Brain microvascular endothelial cell (primary cell): ENCODE results near the gene PPP1R11.

Source experiments
- DNase-seq: peaks from one replicate; pipeline ENCODE4 v3.0.0-alpha.2; 2020
- H3K27ac ChIP-seq: fragments of 250-450 bp; sonication (Bioruptor Pico); 2 replicates; pipeline ENCODE4 v1.5.1; 2020; ENCODE audit warnings: mild to moderate bottlenecking, moderate library complexity
- H3K27me3 ChIP-seq: fragments of 250-450 bp; sonication (Bioruptor Pico); replicated peaks from 2 replicates; pipeline ENCODE4 v1.5.1; 2020; ENCODE audit warnings: mild to moderate bottlenecking
- H3K36me3 ChIP-seq: fragments of 250-450 bp; sonication (Bioruptor Pico); replicated peaks from 2 replicates; pipeline ENCODE4 v1.5.1; 2020; ENCODE audit warnings: mild to moderate bottlenecking
- H3K4me3 ChIP-seq: 2 replicates; pipeline ENCODE4 v1.5.1; 2011; ENCODE audit warnings: low read depth, mild to moderate bottlenecking, control low read depth, low read length, moderate library complexity
- in situ Hi-C: cut with HindIII; loops from 2 replicates; pipeline ENCODE4 v1.10.0; 2017; ENCODE audit warnings: low sequenced_read_pairs, low pct_ligation_motif_present
- TF ChIP-seq, protein P1 (sequence below): IDR thresholded peaks from 2 replicates; pipeline ENCODE4 v1.5.1; 2011; ENCODE audit warnings: low read depth, mild to moderate bottlenecking, moderate library complexity, low read length, control low read depth, inconsistent platforms; ENCODE audit errors: missing control alignments

The PPP1R11 gene

GRCh38 chr6:30047220-30047619, 19.8 kb upstream of the PPP1R11 start:
- Histone ChIP-seq H3K4me3 (no peak overlapping the region), H3K27me3 (no peaks in the 10 kb centered on the region), H3K36me3 (no peaks in the 10 kb centered on the region), H3K27ac (no peak overlapping the region)
- TF ChIP-seq, protein P1, sequence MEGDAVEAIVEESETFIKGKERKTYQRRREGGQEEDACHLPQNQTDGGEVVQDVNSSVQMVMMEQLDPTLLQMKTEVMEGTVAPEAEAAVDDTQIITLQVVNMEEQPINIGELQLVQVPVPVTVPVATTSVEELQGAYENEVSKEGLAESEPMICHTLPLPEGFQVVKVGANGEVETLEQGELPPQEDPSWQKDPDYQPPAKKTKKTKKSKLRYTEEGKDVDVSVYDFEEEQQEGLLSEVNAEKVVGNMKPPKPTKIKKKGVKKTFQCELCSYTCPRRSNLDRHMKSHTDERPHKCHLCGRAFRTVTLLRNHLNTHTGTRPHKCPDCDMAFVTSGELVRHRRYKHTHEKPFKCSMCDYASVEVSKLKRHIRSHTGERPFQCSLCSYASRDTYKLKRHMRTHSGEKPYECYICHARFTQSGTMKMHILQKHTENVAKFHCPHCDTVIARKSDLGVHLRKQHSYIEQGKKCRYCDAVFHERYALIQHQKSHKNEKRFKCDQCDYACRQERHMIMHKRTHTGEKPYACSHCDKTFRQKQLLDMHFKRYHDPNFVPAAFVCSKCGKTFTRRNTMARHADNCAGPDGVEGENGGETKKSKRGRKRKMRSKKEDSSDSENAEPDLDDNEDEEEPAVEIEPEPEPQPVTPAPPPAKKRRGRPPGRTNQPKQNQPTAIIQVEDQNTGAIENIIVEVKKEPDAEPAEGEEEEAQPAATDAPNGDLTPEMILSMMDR: no peak
- in situ Hi-C loops: no loop called here
- DNase-seq: no peak

GRCh38 chr6:30053682-30054081, 13.3 kb upstream of the PPP1R11 start:
- Histone ChIP-seq H3K36me3 (no peaks in the 10 kb centered on the region), H3K27me3 (no peaks in the 10 kb centered on the region), H3K4me3 (no peak overlapping the region), H3K27ac (no peak overlapping the region)
- in situ Hi-C loops: no loop called here
- TF ChIP-seq, protein P1: no peak
- DNase-seq: no peak

DNA sequence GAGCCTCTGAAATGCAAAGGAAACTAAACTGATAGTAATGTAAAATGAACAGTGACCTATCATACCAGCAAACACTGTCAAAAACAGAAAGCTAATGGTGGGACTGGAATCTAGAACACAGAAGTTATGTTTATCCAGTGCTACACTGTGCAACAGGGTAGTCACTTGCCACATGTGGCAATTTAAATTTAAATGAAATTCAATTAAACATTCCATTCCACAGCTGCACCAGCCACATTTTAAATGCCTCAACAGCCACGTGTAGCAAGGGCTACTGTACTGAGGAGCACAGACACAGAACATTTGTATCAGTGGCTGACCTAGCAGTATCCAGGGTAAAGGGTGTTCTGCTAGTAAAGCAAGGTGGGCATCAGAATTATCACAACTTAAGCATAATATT, 11.5 kb upstream of the PPP1R11 start:
- TF ChIP-seq, protein P1: no peak
- H3K27ac ChIP-seq: no peak overlapping the region
- no peaks in the 10 kb centered on the region for H3K27me3 ChIP-seq
- no peaks in the 10 kb centered on the region for H3K36me3 ChIP-seq
- in situ Hi-C loops: no loop called here
- DNase-seq: no peak
- H3K4me3 ChIP-seq: no peak overlapping the region

DNA sequence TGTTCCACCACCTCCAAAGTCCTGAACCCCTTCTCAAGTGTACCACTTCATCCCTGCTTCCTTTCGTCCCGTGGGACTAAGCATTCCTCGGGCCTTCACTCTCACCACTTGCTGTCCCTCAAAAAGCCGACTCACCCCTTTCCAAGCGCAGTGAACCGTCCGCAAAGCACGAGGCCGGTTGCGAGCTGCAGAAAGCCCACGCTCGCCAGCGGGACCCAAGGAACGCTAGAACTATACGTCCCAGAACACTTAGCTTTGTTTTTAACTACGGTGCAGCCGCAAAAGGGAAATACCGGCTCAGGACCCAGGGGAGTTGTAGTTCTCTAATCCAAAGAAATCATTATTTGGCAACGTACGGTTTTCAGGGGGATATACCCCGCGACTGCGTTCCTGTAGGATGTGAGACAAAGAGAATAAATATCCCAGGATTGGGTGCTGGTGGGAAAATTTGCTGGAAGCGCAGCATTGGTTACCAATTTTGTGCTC, 6.3 kb upstream of the PPP1R11 start:
- peak; percentile 28 for DNase-seq
- Histone ChIP-seq H3K36me3 (no peaks in the 10 kb centered on the region), H3K27ac (peak overlapping the region; percentile 76), H3K27me3 (no peaks in the 10 kb centered on the region), H3K4me3 (peak overlapping the region; percentile 89)
- TF ChIP-seq, protein P1: no peak
- in situ Hi-C loops: no loop called here

DNA sequence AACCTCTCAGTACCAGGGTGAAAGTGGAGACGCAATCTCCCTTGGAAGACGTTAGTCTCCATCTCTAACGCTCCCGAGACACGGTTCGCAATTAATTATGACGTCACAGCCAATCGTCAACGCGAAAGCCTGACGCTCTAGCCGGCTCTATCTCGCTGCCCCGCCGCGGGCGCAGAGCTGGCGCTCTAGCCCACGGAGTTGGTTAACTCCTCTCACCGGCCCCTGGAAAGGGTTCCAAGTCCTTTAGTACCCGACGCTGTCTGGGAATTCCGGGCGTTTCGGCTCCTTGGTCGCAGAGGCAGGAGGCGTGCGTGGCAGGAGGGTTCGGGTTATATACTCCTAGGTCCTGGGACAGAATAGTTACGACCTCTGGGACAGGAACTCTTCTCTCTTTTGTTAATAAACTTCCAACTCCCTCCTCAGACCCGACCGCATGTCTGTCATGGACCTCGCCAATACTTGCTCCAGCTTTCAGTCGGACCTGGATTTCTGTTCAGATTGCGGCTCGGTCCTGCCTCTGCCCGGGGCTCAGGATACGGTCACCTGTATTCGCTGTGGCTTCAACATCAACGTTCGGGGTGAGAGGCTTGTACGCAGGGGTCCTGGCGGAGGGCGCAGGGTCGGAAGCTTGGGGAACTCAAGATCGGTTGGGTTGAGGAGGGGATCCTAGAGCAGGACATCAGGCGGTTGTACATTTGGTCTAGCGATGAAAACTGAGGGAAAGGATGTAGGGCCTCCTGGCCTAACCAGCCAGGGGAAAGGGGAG, 5.7 kb upstream of the PPP1R11 start, which contains the start of gene POLR1H:
POLR1H (plus strand) TSS at position 174 of the 766 bp plus-strand sequence; CDS start at position 434, 260 bp downstream.
- in situ Hi-C loops: no loop called here
- peak within 1 kb of the TSS; percentile 89 for H3K4me3 ChIP-seq

More for the DNA sequence above, 5.7 kb upstream of the PPP1R11 start, which contains the start of gene POLR1H:
- DNase-seq: peak; percentile 95
- no peaks in the 10 kb centered on the region for H3K27me3 ChIP-seq
- TF ChIP-seq, protein P1: peak; percentile 5
- H3K27ac ChIP-seq: peak within 1 kb of the TSS; percentile 76
- H3K36me3 ChIP-seq: no peaks in the 10 kb centered on the region
